ENCODE results near the gene ORAI3.

DNA sequence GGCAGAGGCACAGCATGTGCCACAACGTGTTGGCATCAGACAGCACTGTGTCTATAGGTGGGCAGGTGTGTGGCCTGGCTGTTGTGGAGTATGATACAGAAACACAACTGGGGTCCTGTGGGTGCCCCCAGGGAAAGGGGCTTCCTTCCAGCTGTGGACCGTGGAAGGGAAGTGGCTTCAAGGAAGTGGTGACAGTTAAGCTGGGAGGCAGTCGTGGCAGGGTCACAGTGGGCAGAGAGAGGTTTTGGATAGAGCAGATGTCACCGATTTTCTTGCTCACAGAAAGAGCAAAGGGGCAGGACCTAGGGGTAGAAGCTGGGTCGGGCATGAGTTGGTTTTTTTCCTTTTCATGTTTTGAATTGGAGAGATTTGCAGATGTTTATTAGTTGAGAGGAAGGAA lies 11.2 kb upstream of the ORAI3 start:
- TF ChIP-seq CTCF (IDR thresholded peaks at IDR 0.05) (no peak), EP300 (IDR thresholded peaks at IDR 0.05) (no peak)
